HG02798 (cell line): Measurements from ENCODE around the gene RNF38.
"Not testable (repeated sequence)": the region's sequence is repeated elsewhere in the genome, so short reads cannot be mapped to it uniquely, and the experiment has no call there.

Source experiments
- ATAC-seq: cut with Tn5 transposase; IDR thresholded peaks from one replicate; pipeline ENCODE4 v1.9.1; 2021; ENCODE audit warnings: mild to moderate bottlenecking; ENCODE audit not compliant: unreplicated experiment, poor library complexity

Gene RNF38

DNA sequence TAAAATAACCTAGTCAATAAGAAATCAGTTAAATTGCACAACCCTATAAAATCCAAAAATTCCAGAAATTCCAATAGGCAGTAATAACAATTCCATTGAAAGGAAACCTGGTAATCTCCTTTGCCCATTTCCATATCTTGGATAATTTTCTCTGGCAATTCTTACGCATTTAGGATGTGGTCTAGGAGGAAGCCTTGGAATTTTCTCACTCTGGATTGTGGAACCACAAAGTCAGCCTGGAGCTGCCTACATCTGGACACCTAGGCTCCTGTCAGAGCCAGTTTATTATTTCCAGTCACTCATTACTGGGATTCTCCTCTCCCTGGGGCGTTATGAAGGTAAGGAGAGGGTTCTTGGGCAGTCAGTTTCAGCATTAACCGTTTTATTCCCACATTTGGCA, 101.5 kb downstream of the RNF38 start:
- no peak for ATAC-seq

DNA sequence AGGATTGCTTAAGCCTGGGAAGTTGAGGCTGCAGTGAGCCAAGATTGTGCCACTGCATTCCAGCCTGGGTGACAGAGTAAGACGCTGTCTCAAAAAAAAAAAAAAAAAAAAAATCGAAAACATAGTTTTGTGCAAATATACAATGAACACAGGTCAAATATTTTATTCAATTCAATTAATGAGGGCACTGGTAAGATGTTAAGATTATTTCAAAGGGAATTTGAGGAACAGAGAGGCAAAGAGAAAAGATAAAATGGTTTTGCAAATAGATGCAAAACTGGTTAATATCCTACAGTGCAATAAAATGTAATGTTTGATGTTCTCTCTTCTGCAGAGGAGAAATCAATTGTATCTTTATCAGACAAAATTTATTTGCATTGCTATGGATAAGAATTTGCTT, 102.3 kb downstream of the RNF38 start:
- ATAC-seq: no peak

DNA sequence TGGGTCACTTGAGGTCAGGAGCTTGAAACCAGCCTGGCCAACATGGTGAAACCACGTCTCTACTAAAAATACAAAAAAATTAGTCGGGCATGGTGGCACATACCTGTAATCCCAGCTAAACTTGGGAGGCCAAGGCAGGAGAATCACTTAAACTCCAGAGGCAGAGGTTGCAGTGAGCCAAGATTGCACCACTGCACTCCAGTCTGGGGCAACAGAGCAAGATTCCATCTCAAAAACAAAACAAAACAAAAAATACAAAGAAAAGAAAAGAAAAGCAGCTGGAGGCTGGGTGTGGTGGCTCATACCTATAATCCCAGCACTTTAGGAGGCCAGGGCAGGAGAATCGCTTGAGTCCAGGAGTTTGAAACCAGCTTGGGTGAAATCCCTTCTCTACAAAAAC, 105.1 kb downstream of the RNF38 start:
- not testable (repeated sequence) for ATAC-seq

DNA sequence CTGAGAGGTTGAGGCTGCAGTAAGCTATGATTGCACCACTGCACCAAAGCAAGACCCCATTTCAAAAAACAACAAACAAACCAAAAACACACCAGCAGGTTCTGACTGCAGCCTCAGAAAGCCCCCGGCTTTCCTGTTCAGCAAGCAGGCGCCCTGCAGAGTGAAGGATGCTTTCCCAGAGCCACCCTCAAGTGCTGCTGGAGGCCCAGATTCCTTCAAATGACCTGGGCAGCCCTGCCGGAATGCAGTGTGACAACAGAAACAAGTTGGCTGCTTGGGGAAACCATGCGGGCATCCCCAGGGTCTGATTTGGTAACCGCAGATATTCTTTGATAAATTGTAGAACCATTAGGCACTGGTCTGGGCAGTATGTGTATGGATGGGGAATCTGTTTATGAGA, 106.2 kb downstream of the RNF38 start:
- ATAC-seq: no peak

DNA sequence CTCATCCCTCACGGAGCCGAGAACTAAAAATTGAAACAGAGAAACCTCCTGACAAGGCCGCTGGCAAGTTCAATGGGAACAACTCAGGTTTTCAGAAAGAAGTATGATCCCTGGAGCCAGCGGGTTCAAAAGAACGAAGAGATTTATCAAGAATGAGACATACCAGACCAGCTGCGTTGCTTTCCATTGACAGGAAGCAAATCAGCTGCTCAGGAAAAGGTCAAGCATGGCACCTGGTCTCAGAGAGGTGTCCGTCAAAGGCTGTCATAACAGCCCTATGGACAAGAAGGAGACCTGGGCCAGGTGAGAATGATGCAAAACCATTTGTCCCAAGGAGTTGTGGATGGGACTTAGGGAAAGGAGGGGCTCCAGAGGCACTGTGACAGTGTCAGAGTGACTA, 106.9 kb downstream of the RNF38 start:
- ATAC-seq: no peak

DNA sequence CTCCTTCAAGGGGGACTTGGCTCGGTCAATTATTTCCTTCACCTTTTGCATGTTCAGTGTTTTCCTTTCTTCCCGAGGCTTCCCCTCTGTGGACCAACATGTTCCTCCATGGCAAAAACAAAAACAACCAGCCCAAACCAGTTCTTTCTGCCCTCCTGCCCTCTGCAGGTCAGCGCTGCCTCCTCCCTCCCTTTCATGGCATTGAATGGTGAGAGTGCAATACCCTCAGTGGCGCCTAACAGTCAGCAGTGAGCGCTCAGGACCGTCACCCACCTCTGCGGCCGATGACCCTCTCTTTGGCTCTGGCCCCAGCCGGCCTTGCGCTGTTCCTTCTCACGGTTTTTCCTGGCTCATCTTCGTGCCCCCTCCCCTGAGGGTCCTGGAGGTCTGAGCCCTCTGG, 107.4 kb downstream of the RNF38 start:
- ATAC-seq: no peak

DNA sequence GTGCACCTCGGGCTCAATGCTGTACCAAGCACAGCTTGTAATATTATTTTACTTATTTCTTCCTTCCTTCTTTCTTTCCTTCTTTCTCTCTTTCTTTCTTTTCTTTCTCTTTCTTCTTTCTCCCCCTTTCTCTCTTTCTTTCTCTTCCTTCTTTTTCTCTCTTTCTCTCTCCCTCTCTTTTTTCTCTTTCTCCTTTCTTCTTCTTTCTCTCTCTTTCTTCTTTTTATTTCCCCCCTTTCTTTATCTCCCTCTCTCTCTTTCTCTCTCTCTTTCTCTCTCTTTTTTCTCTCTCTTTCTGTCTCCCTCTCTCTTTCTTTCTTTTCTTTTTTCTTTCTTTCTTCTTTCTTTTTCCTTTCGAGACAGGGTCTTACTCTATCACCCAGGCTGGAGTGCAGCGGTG, 109.1 kb downstream of the RNF38 start:
- no peak for ATAC-seq

DNA sequence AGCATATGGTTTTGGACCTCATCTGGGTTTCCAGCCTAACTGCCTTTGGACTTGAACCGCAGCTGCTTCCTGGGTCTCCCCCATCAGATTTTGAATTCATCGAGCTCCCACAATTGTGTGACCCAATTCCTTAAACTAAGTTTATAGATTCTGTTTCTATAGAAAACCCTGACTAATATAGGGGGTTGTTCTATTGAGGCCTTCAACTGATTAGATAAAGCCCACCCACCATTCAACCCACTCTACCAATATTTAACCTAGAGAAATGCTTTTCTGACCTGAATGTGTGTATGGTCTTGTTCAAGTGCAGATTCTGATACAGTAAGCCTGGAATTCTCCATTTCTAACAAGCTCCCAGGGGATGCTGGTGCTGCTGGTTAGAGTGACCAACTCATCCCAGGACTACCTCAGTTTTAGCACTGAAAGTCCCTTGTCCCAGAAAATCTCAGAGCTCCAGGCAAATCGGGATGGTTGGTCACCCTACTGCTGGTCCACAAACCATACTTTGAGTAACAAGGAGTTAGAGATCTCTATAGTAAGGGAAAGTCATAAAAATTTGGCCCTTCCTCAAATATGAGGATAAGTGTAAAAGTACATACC, 110.1 kb downstream of the RNF38 start:
- ATAC-seq: no peak

DNA sequence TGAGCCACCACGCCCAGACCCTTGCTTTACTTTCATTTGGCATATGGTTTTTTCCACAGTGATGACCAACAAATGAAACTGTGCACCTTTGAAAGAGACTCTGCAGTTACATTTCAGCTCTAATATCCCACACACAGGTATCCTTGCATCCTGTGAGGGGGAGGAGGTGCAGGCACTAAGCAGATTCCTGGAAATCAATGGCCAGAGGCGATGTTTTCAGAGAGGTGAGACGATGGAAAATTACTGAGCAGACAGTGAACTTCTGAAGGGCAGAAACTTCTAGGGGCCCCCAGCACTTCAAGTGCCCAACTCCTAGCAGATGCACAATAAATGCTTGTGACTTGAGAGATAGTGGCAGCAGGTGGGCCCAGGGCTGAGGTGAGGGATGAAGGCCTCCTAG, 112.0 kb downstream of the RNF38 start:
- no peak for ATAC-seq
